Measurements from ENCODE around the gene SEZ6L2. TPM values are rescaled to one million over a fixed set of nuclear protein-coding genes. Genes with fewer than 3 reads are reported as not detected.

The SEZ6L2 gene
- total and polyA plus RNA-seq, 2 of the 13 experiments (the other 11 are each of a cell fraction or from before 2014, with no cell fraction given): 14.9 to 16.9 TPM

GRCh38 chr16:29843931-29844330 is 55.4 kb downstream of the SEZ6L2 start:
- Histone ChIP-seq H3K4me1 (ENCODE audit: insufficient read depth, low read length) (no peaks in the 10 kb centered on the region), H3K27ac (ENCODE audit: extremely low read length, insufficient read depth, low read length) (no peak overlapping the region), H3K36me3 (replicated peaks in 1 of 2; ENCODE audit: control insufficient read depth in 1 of 2, insufficient read depth in 2 of 2, low read length in 2 of 2) (peaks cover 3% of the 10 kb centered on the region in 2 experiments; a peak in 2 of 5 replicates), H3K9me3 (ENCODE audit: low read length) (no peaks in the 10 kb centered on the region), H3K79me2 (ENCODE audit: insufficient read depth, low read length) (no peaks in the 10 kb centered on the region), H3K4me2 (ENCODE audit: low read depth, low read length) (no peak overlapping the region), H2AFZ (ENCODE audit: low read length) (no peak overlapping the region), H3K27me3 (ENCODE audit: control insufficient read depth in 1 of 2, insufficient read depth in 2 of 2, low read length in 2 of 2) (no peaks in the 10 kb centered on the region), H4K20me1 (ENCODE audit: insufficient read depth, low read length) (no peaks in the 10 kb centered on the region), H3K9ac (ENCODE audit: insufficient read depth, low read depth, low read length) (no peak overlapping the region), H3K4me3 (replicated peaks in 1 of 3; ENCODE audit: insufficient read depth in 1 of 3, low read depth in 2 of 3, low read length in 3 of 3) (no peak overlapping the region)
- POLR2A ChIA-PET: interaction anchor here (3.6 kb wide), 1 partner anchor 14 kb away, joined by 11 read pairs; no protein-coding TSS in a partner anchor
- no peak for DNase-seq (ENCODE audit: low spot score)
- intact Hi-C loops (cut with micrococcal nuclease; ENCODE audit: unreplicated experiment) (no loop called here), in situ Hi-C loops (cut with HindIII; ENCODE audit: extremely low pct_ligation_motif_present, low pct_unique_long_range_greater_than_20kb) (no loop called here)
- TF ChIP-seq ZNF629 (CRISPR knock-in tag; conservative IDR thresholded peaks at IDR 0.05) (0 out of 2 replicates have a peak, but pooled peaks have one; percentile 21), ZNF776 (CRISPR knock-in tag; IDR thresholded peaks at IDR 0.05) (no peak)
- ATAC-seq: no peak
- BruUV-seq (replicated peaks): no TSS peak
- FAIRE-seq: no peak
- 95% methylated on average over 8 of the region's 8 CpGs for WGBS (ENCODE audit: low lambda C conversion rate)
- CTCF ChIA-PET (ENCODE audit: low intra/inter-chr PET ratio, low total read pairs): no interaction called here

GRCh38 chr16:29842732-29843346 is 56.5 kb downstream of the SEZ6L2 start:
- in situ Hi-C loops (cut with HindIII; ENCODE audit: extremely low pct_ligation_motif_present, low pct_unique_long_range_greater_than_20kb): no loop called here
- Histone ChIP-seq H3K4me2 (ENCODE audit: low read depth, low read length) (no peak overlapping the region), H4K20me1 (ENCODE audit: insufficient read depth, low read length) (no peaks in the 10 kb centered on the region), H3K4me3 (replicated peaks in 1 of 3; ENCODE audit: insufficient read depth in 1 of 3, low read depth in 2 of 3, low read length in 3 of 3) (no peak overlapping the region), H3K9me3 (ENCODE audit: low read length) (no peaks in the 10 kb centered on the region), H3K27me3 (ENCODE audit: control insufficient read depth in 1 of 2, insufficient read depth in 2 of 2, low read length in 2 of 2) (no peaks in the 10 kb centered on the region), H3K27ac (ENCODE audit: extremely low read length, insufficient read depth, low read length) (no peak overlapping the region), H3K9ac (ENCODE audit: insufficient read depth, low read depth, low read length) (no peak overlapping the region), H2AFZ (ENCODE audit: low read length) (no peak overlapping the region), H3K79me2 (ENCODE audit: insufficient read depth, low read length) (no peaks in the 10 kb centered on the region), H3K4me1 (ENCODE audit: insufficient read depth, low read length) (no peaks in the 10 kb centered on the region), H3K36me3 (replicated peaks in 1 of 2; ENCODE audit: control insufficient read depth in 1 of 2, insufficient read depth in 2 of 2, low read length in 2 of 2) (peaks cover 3% of the 10 kb centered on the region in 2 experiments; a peak in 2 of 5 replicates)
- TF ChIP-seq ZBTB33 (CRISPR knock-in tag; IDR thresholded peaks at IDR 0.05) (peak; percentile 59; the same call in 1 of the 2 replicates), FOXK1 (CRISPR knock-in tag; IDR thresholded peaks at IDR 0.05; ENCODE audit: borderline replicate concordance, low read depth) (no peak), CTCF (CRISPR knock-in tag; IDR thresholded peaks at IDR 0.05) (peak; percentile 26; the same call in 1 of the 2 replicates), STAG1 (CRISPR knock-in tag; IDR thresholded peaks at IDR 0.05) (peak; percentile 30)
- CTCF ChIA-PET (ENCODE audit: low intra/inter-chr PET ratio, low total read pairs): no interaction called here
- DNase-seq (ENCODE audit: low spot score) (no peak), ATAC-seq (peak; percentile 52), FAIRE-seq (peak; percentile 30)
- 97% methylated on average over 9 of the region's 9 CpGs for WGBS (ENCODE audit: low lambda C conversion rate)
- no TSS peak for BruUV-seq (replicated peaks)
- POLR2A ChIA-PET: interaction anchor here (1.2 to 3.6 kb wide), 3 partner anchors 13 to 27 kb away, joined by 3 to 11 read pairs (median 5); partner anchors contain the start of gene PAGR1
- intact Hi-C loops (cut with micrococcal nuclease; ENCODE audit: unreplicated experiment): no loop called here

Data from HepG2 (cell line).